ENCODE measurements around the gene PPP1R14C. TPM values are rescaled to one million over a fixed set of nuclear protein-coding genes. Genes with fewer than 3 reads are reported as not detected.

Gene PPP1R14C
- total and polyA plus RNA-seq, 2 of the 13 experiments (the other 11 are each of a cell fraction or from before 2014, with no cell fraction given): not detected

DNA sequence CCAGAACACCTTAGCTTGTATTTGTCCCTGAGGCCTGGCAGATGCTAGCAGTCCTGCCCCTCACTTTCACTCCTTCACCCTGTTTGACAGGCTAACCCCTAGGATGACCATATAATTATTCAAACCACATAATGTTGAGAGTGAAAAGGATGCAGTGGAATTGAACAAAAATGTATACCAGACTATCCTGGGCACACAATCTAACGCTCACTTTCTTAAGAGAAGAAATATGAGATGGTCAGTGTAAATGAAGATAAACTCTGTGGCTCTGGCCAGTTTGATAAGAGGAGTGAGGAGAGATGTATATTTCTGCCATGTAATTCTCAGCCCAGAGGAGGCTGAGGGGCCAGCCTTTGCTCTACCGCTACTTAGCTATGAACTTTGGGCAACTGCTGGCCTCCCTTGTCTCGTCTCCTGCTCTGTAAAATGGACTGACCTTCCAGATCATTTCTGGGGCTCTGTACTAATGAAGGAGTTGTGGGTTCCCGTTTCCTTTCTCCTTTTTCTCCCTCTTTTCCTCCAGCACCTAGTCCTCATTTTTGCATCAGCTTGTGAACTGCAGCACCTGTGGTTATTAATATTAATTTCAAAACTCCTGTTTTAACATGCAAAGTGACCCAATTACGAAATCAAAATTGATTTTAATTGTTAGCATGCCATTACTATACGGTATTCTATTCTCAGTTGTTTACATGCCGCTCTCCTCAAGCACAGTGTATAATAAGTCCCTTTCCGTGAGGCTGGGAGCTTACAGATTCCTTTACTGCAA lies 133.5 kb downstream of the PPP1R14C start:
- Histone ChIP-seq H3K79me2 (ENCODE audit: insufficient read depth, low read length) (no peaks in the 10 kb centered on the region), H3K27me3 (ENCODE audit: control insufficient read depth in 1 of 2, insufficient read depth in 2 of 2, low read length in 2 of 2) (peaks cover 0 to 37% of the 10 kb centered on the region in 2 experiments; a peak in 3 of 5 replicates), H3K4me1 (ENCODE audit: insufficient read depth, low read length) (no peaks in the 10 kb centered on the region), H2AFZ (ENCODE audit: low read length) (no peak overlapping the region), H4K20me1 (ENCODE audit: insufficient read depth, low read length) (no peaks in the 10 kb centered on the region), H3K9ac (ENCODE audit: insufficient read depth, low read depth, low read length) (no peak overlapping the region), H3K4me3 (replicated peaks in 1 of 3; ENCODE audit: insufficient read depth in 1 of 3, low read depth in 2 of 3, low read length in 3 of 3) (no peak overlapping the region), H3K27ac (ENCODE audit: extremely low read length, insufficient read depth, low read length) (no peak overlapping the region), H3K36me3 (replicated peaks in 1 of 2; ENCODE audit: control insufficient read depth in 1 of 2, insufficient read depth in 2 of 2, low read length in 2 of 2) (no peaks in the 10 kb centered on the region), H3K4me2 (ENCODE audit: low read depth, low read length) (no peak overlapping the region), H3K9me3 (ENCODE audit: low read length) (no peaks in the 10 kb centered on the region)
- DNase-seq (ENCODE audit: low spot score) (no peak), ATAC-seq (no peak), FAIRE-seq (no peak)
- ChIA-PET CTCF (ENCODE audit: low intra/inter-chr PET ratio, low total read pairs) (no interaction called here), POLR2A (no interaction called here)
- intact Hi-C loops (cut with micrococcal nuclease; ENCODE audit: unreplicated experiment): no loop called here
- WGBS (ENCODE audit: low lambda C conversion rate): 15% methylated on average over 8 of the region's 8 CpGs
- no TSS peak for BruUV-seq (replicated peaks)
- in situ Hi-C loops (cut with HindIII; ENCODE audit: extremely low pct_ligation_motif_present, low pct_unique_long_range_greater_than_20kb): no loop called here
- TF ChIP-seq, protein P1, sequence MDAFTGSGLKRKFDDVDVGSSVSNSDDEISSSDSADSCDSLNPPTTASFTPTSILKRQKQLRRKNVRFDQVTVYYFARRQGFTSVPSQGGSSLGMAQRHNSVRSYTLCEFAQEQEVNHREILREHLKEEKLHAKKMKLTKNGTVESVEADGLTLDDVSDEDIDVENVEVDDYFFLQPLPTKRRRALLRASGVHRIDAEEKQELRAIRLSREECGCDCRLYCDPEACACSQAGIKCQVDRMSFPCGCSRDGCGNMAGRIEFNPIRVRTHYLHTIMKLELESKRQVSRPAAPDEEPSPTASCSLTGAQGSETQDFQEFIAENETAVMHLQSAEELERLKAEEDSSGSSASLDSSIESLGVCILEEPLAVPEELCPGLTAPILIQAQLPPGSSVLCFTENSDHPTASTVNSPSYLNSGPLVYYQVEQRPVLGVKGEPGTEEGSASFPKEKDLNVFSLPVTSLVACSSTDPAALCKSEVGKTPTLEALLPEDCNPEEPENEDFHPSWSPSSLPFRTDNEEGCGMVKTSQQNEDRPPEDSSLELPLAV (CRISPR knock-in tag; conservative IDR thresholded peaks at IDR 0.05; ENCODE audit: low read depth): no peak
- TF ChIP-seq ZFX (CRISPR knock-in tag; IDR thresholded peaks at IDR 0.05; ENCODE audit: low read depth): no peak
- no peak for TF ChIP-seq ZFAT (CRISPR knock-in tag; conservative IDR thresholded peaks at IDR 0.05)
- no peak for TF ChIP-seq GABPB1 (CRISPR knock-in tag; IDR thresholded peaks at IDR 0.05)
- no peak for TF ChIP-seq ZNF343 (CRISPR knock-in tag; IDR thresholded peaks at IDR 0.05)
- no peak for TF ChIP-seq ZNF891 (CRISPR knock-in tag; IDR thresholded peaks at IDR 0.05)
- no peak for TF ChIP-seq JUND (CRISPR knock-in tag; IDR thresholded peaks at IDR 0.05)
- TF ChIP-seq CBX2 (IDR thresholded peaks at IDR 0.05; ENCODE audit: low read depth, low read length): no peak
- no peak for TF ChIP-seq CBX2 (CRISPR knock-in tag; IDR thresholded peaks at IDR 0.05; ENCODE audit: low read depth)
- TF ChIP-seq ETV5 (CRISPR knock-in tag; IDR thresholded peaks at IDR 0.05; ENCODE audit: borderline replicate concordance): no peak
- no peak for TF ChIP-seq POLR2G (IDR thresholded peaks at IDR 0.05; ENCODE audit: low read depth, low read length)
- TF ChIP-seq, protein P2, sequence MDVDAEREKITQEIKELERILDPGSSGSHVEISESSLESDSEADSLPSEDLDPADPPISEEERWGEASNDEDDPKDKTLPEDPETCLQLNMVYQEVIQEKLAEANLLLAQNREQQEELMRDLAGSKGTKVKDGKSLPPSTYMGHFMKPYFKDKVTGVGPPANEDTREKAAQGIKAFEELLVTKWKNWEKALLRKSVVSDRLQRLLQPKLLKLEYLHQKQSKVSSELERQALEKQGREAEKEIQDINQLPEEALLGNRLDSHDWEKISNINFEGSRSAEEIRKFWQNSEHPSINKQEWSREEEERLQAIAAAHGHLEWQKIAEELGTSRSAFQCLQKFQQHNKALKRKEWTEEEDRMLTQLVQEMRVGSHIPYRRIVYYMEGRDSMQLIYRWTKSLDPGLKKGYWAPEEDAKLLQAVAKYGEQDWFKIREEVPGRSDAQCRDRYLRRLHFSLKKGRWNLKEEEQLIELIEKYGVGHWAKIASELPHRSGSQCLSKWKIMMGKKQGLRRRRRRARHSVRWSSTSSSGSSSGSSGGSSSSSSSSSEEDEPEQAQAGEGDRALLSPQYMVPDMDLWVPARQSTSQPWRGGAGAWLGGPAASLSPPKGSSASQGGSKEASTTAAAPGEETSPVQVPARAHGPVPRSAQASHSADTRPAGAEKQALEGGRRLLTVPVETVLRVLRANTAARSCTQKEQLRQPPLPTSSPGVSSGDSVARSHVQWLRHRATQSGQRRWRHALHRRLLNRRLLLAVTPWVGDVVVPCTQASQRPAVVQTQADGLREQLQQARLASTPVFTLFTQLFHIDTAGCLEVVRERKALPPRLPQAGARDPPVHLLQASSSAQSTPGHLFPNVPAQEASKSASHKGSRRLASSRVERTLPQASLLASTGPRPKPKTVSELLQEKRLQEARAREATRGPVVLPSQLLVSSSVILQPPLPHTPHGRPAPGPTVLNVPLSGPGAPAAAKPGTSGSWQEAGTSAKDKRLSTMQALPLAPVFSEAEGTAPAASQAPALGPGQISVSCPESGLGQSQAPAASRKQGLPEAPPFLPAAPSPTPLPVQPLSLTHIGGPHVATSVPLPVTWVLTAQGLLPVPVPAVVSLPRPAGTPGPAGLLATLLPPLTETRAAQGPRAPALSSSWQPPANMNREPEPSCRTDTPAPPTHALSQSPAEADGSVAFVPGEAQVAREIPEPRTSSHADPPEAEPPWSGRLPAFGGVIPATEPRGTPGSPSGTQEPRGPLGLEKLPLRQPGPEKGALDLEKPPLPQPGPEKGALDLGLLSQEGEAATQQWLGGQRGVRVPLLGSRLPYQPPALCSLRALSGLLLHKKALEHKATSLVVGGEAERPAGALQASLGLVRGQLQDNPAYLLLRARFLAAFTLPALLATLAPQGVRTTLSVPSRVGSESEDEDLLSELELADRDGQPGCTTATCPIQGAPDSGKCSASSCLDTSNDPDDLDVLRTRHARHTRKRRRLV (CRISPR knock-in tag; IDR thresholded peaks at IDR 0.05): no peak
- no peak for TF ChIP-seq ZNF460 (CRISPR knock-in tag; IDR thresholded peaks at IDR 0.05; ENCODE audit: borderline replicate concordance)
- TF ChIP-seq REPIN1 (CRISPR knock-in tag; IDR thresholded peaks at IDR 0.05; ENCODE audit: borderline replicate concordance, low read depth): no peak
- no peak for TF ChIP-seq ATRX (CRISPR knock-in tag; IDR thresholded peaks at IDR 0.05; ENCODE audit: borderline replicate concordance)
- TF ChIP-seq PHF5A (CRISPR knock-in tag; IDR thresholded peaks at IDR 0.05; ENCODE audit: low read depth, unreplicated experiment): no peak
- no peak for TF ChIP-seq ZNF589 (CRISPR knock-in tag; conservative IDR thresholded peaks at IDR 0.05)
- no peak for TF ChIP-seq EEA1 (CRISPR knock-in tag; IDR thresholded peaks at IDR 0.05; ENCODE audit: borderline replicate concordance)

Data from HepG2 (cell line).